ENCODE measurements around the gene GNAZ.

Gene GNAZ

DNA sequence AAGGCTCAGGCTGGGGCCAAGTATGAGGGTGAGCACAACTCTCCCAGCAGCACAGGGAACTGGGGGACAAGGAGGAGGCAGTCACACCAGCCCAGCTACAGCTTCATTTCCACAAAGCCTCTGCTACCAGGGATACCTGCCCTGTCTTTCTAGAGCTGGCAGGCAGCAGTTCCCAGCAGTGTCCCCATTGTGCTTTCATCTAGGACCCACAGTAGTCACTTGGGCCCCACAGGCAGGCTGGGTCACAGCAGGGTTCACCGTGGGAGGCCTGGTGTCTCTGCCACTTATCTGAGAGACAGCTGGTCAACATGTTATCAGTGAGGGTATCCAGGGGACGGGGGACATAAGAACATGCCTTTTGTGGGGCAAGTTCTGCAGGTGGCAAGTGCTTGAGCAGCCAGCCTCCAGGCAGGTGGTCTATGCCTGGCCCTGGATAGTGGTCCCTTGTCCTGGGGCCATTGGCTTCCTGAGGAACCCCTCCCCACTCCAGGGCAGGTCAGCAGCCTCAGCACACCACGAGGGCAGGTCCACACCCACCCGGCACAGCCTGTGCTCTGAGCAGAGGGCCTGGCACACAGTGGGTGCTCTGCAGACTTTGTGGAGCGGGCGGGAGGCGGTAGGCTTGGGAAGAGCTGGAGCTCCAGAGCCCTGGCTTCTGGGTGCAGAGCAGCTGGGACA lies 29.9 kb downstream of the GNAZ start:
- TF ChIP-seq, protein P1, sequence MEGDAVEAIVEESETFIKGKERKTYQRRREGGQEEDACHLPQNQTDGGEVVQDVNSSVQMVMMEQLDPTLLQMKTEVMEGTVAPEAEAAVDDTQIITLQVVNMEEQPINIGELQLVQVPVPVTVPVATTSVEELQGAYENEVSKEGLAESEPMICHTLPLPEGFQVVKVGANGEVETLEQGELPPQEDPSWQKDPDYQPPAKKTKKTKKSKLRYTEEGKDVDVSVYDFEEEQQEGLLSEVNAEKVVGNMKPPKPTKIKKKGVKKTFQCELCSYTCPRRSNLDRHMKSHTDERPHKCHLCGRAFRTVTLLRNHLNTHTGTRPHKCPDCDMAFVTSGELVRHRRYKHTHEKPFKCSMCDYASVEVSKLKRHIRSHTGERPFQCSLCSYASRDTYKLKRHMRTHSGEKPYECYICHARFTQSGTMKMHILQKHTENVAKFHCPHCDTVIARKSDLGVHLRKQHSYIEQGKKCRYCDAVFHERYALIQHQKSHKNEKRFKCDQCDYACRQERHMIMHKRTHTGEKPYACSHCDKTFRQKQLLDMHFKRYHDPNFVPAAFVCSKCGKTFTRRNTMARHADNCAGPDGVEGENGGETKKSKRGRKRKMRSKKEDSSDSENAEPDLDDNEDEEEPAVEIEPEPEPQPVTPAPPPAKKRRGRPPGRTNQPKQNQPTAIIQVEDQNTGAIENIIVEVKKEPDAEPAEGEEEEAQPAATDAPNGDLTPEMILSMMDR (IDR thresholded peaks at IDR 0.05; ENCODE audit: extremely low read depth, missing control alignments): no peak
- DNase-seq (ENCODE audit: low spot score): no peak

DNA sequence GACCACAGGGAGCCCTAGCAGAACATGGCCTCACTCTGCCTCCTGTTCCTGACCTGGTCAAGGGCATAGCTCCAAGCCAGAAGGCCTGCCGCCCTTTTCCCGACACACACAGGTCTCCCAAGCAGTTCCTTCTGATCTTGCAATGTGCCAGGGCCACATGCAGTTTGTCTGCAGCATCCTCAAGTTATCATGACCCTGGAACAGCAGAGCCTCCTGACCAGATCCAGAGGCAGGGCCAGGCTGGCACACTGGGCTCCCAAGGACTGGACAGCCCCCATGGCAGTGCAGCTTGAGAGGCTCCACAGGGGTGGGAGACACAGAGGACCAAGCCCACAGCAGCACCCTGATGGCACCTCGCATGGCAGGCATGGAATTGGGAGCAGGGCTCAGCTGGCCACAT lies 31.2 kb downstream of the GNAZ start:
- no peak for DNase-seq (ENCODE audit: low spot score)
- TF ChIP-seq, protein P1 (IDR thresholded peaks at IDR 0.05; ENCODE audit: extremely low read depth, missing control alignments): no peak

DNA sequence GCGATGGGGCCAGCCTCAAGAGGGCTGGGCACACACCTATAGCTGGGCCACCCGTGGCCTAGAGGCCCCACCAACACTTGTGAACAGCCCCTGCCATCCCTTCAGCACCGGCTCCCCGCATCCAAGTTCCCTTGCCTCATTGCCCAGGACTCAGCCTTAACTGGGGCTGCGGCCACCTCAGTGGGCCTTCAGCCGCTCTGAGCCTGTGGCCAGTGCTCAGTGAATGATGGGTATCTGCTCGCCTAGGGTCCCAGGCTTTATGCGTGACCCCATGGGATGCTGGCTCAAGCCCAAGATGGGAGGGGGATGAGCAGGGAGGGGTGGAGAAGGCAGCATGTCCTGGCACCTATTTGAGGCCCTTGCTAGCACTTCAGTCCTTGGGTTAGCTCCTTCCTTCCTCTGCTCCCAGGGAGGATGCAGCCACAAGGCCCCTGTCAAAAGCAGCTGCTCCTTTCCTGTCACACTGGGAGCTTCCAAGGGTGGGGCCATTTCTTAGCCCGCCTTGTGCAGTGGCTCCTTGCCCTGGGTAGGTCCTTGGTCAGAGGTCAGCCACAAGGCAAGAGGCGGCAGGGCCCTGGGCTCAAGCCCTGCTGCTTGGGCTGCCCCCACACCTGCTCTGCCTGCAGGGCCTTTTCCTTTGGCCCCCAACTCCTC lies 31.8 kb downstream of the GNAZ start:
- DNase-seq (ENCODE audit: low spot score): no peak
- TF ChIP-seq, protein P1 (IDR thresholded peaks at IDR 0.05; ENCODE audit: extremely low read depth, missing control alignments): no peak

DNA sequence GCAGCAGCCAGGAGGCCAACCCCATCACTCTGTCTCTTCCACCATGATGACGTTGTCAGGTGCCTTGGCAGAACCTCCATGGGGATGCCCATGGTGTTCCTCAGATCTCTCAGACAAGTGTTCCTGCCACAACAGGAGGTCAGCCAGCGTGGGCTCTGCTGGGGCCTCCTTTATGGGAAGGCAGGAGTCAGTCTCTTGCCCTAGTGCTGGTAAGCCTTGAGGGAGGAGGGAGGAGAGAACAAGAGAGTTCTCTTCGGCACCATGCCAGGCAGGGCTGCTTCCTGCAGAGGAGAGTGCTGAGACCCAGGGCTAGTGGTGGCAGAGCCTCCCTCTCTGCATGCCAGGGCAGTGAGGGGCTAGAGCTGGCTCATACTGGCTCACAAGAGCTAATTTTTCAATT lies 32.5 kb downstream of the GNAZ start:
- TF ChIP-seq, protein P1 (IDR thresholded peaks at IDR 0.05; ENCODE audit: extremely low read depth, missing control alignments): no peak
- no peak for DNase-seq (ENCODE audit: low spot score)

DNA sequence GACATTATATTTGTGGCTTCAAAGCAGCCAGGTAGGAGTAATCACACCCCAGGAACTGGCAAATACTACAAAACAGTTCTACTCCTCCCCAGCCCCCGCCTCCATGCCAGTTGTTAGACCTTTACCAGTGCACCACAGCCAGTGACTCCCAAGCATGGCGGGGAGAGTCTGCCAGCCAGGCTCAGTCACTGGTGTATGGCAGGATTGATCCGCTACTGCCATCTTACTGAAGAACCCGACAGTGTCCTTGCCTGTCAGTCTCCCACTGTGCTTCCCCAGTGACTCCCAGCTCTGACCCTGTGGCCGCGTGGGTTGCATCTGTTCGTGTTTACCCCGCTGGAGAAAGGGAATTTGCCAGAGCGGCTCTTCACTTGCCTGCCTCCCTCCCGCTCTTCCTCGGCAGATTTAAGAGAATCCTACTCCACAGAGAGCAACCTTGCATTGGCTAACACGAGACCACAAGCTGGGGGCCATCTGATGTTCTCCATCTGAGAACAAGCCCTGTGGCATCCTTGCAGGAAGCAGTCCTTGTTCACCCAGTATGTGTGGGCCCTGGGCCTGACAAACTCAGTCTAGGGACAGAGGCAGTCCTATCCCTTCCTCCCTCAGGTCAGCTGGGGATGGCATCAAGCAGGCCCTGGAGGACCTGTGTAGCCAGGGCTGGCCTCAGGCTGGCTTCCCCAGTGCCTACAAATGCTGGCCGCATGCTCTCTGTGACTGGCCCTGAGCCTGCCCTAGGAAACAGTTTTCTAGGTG lies 33.1 kb downstream of the GNAZ start:
- TF ChIP-seq, protein P1 (IDR thresholded peaks at IDR 0.05; ENCODE audit: extremely low read depth, missing control alignments): no peak
- no peak for DNase-seq (ENCODE audit: low spot score)

DNA sequence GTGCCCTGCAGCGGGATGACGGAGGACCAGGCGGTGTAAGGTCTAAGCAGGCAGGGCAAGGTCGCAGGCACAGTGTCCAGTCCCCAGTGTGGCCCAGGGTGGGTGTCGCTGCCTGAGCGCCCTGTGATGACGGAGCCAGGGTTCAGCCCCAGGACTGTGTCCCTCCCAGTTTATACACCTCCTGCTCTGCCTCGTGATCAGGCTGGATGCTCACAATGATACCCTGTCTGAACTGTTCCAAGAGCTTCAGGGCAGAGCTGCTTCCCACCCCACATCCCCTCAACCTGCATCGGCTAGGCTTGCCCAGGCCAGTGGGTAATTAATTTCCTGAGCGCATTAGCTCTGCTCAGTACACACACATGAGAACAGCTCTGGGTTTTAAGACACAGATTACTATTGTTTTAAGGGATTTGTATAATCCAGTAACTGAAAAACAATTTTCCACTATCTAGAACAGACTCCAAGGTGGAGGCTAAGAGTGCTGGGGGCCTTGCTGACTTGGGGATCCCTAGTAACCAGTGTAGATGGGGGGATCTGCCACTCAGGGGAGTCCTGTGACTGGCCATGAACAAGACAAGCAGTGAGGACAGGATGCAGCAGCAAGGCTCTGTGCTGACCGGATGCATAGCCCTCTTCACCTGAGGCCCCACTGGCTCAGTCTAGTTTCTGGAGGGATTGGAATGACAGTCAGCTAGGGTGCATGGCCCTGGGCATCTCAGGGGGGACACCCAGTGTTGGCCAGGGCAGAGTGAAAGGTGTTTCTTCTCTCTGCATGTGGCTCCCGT lies 34.1 kb downstream of the GNAZ start:
- TF ChIP-seq, protein P1 (IDR thresholded peaks at IDR 0.05; ENCODE audit: extremely low read depth, missing control alignments): no peak
- no peak for DNase-seq (ENCODE audit: low spot score)
